GM10248 (cell line): ENCODE data around the gene ST3GAL6.

ENCODE experiments used
- CTCF ChIA-PET: fragments of 300-600 bp; sonication (Branson Sonifier 250); formaldehyde crosslinking; extraction: SDS; loops from one replicate; lab custom pipeline; 2021; ENCODE audit warnings: antibody characterized with exemption; lab: Yijun Ruan, JAX
- POLR2A ChIA-PET: fragments of 350-650 bp; sonication (Branson Sonifier 250); formaldehyde crosslinking; extraction: SDS; loops from one replicate; lab custom pipeline; 2020; ENCODE audit warnings: antibody characterized with exemption; lab: Yijun Ruan, JAX
- DNase-seq: peaks from one replicate; pipeline ENCODE4 v3.0.0; 2012; ENCODE audit errors: extremely low spot score
- CTCF ChIP-seq: IDR thresholded peaks from 2 replicates; pipeline ENCODE4 v1.5.1; 2012; ENCODE audit warnings: mild to moderate bottlenecking, low read depth; ENCODE audit errors: extremely low read depth, missing control alignments, control extremely low read depth

ST3GAL6 gene

DNA sequence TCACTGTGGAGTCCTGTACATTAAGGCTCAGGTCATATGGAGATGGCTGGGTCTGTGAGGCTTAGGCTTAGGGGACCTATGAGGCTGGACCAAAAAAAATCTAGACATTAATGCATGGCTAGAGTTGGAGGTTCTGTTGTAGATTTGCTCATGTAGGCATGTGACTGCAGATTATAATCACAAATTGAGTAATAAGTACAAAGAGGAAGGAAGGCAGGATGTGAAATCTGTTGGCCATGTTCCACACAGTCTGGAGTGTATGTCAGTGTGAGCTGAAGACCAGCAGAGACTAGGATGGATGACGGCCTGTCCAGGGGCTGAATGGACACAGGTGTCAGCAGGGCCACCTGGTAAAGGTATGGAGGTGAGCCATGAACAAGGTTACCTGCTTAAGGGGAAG lies at the start of gene ST3GAL6:
Gene ST3GAL6, plus strand, starts transcription at position 265 of the 400 bp plus-strand sequence. CDS start 5,101 bp downstream, outside the sequence.
- ChIA-PET POLR2A (no interaction called here), CTCF (interaction anchor here (1.3 to 2.6 kb wide), 3 partner anchors 18 to 161 kb away, joined by 3 to 14 read pairs (median 4); no protein-coding TSS in a partner anchor)
- no peak for TF ChIP-seq CTCF
- DNase-seq, result no peak

DNA sequence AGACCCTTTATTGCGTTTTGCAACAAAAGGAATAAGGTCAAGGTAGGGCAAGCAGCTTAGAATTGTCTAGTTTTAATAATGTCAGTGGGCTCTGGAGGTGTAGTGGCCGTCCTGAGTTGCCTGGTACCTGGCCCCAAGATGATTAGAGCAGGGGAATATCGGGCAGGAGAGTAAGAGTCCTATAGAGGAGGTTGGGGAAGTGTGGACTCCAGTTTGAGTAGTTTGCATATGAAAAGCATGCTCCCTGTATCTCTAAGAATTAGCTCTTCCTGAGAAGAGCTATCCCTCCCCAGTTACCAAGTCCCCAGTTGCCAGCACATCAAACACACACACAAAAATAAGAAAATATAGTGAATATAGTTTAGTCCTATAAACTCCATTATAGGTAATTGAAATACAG lies 49.2 kb upstream of the ST3GAL6 start:
- no peak for TF ChIP-seq CTCF
- ChIA-PET POLR2A (no interaction called here), CTCF (interaction anchor here (1.2 to 1.3 kb wide), 2 partner anchors 10 to 115 kb away, joined by 3 read pairs; no protein-coding TSS in a partner anchor)
- DNase-seq, result no peak

- CTCF ChIA-PET, result interaction anchor here (2.5 kb wide), 1 partner anchor 12 kb away, joined by 12 read pairs; no protein-coding TSS in a partner anchor
- DNase-seq, result no peak
- TF ChIP-seq CTCF, result no peak
- POLR2A ChIA-PET, result no interaction called here
Observed at GRCh38 chr3:98717584-98717983, 45.6 kb upstream of the ST3GAL6 start.

GRCh38 chr3:98718730-98719129 lies 44.4 kb upstream of the ST3GAL6 start:
- CTCF ChIA-PET, result interaction anchor here (2.5 kb wide), 1 partner anchor 11 kb away, joined by 12 read pairs; no protein-coding TSS in a partner anchor

DNA sequence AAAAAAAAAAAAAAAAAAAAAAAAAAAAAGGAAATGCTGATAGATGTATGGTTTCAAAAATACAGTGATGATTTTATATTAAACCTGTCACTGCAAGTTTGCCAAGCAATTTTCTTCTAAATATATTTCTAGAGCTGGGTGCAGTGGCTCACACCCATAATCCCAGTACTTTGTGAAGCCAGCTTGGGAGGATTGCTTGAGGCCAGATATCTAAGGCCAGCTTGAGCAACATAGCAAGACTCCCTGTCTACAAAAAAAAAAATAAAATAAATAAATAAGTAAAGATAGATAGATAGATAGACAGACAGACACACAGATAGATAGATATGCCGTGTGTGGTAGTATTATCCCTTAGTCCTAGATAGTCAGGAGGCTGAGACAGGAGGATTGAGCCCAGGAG lies 41.4 kb upstream of the ST3GAL6 start:
- no peak for TF ChIP-seq CTCF
- ChIA-PET CTCF (interaction anchor here (0.9 to 1.5 kb wide), 4 partner anchors 9 to 22 kb away, joined by 3 to 4 read pairs (median 4); no protein-coding TSS in a partner anchor), POLR2A (no interaction called here)
- no peak for DNase-seq

More at GRCh38 chr3:98718730-98719129, 44.4 kb upstream of the ST3GAL6 start:
- POLR2A ChIA-PET, result no interaction called here
- TF ChIP-seq CTCF, result no peak
- no peak for DNase-seq

DNA sequence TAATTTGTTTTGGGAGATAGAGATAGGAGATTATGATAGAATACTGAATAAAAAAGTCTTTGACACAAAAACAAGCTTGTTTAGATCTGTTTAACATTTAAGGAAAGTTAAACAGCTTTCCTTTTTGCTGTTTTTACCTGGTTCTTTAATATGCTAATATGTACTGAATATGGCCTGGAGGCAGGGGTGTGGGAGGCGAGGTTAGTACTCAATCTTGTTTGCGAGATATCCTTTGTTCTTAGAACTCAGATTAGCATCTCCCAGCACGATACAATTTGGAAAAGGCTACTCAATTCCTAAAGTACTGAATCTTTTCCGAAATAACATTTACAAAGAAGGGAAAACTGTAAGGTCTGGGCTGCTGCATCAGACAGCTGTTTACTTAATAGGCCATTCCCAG lies 40.8 kb upstream of the ST3GAL6 start:
- ChIA-PET POLR2A (no interaction called here), CTCF (interaction anchor here (0.9 to 1.5 kb wide), 5 partner anchors 8 to 127 kb away, joined by 3 to 4 read pairs (median 4); no protein-coding TSS in a partner anchor)
- no peak for TF ChIP-seq CTCF
- DNase-seq, result no peak
